ENCODE measurements around the gene SLX9.
"Not testable (repeated sequence)": the region's sequence is repeated elsewhere in the genome, so short reads cannot be mapped to it uniquely, and the experiment has no call there.

Gene SLX9

GRCh38 chr21:45022736-45023135 is 82.9 kb downstream of the SLX9 start:
- no peak overlapping the region for H3K4me3 ChIP-seq (ENCODE audit: low read depth in 1 of 2, low read length in 2 of 2)
- no peak overlapping the region for H3K27ac ChIP-seq (ENCODE audit: low read depth, low read length)
- H3K4me1 ChIP-seq (ENCODE audit: control insufficient read depth in 1 of 2, insufficient read depth in 2 of 2, low read length in 2 of 2), result no peaks in the 10 kb centered on the region
- peaks cover 13 to 14% of the 10 kb centered on the region in 2 donors for H3K27me3 ChIP-seq (ENCODE audit: control insufficient read depth in 1 of 2, insufficient read depth in 2 of 2, low read length in 2 of 2)
- H3K36me3 ChIP-seq (ENCODE audit: control insufficient read depth in 1 of 2, insufficient read depth in 2 of 2, low read length in 2 of 2), result no peaks in the 10 kb centered on the region
- no peak overlapping the region for H3K9ac ChIP-seq (ENCODE audit: low read depth in 1 of 2, low read length in 2 of 2)
- H3K9me3 ChIP-seq (ENCODE audit: control insufficient read depth in 1 of 2, low read length in 2 of 2), result no peaks in the 10 kb centered on the region

GRCh38 chr21:45024516-45024915 is 84.7 kb downstream of the SLX9 start:
- not testable (repeated sequence) for H3K9ac ChIP-seq (ENCODE audit: low read depth in 1 of 2, low read length in 2 of 2); H3K4me1 ChIP-seq (ENCODE audit: control insufficient read depth in 1 of 2, insufficient read depth in 2 of 2, low read length in 2 of 2); H3K27me3 ChIP-seq (ENCODE audit: control insufficient read depth in 1 of 2, insufficient read depth in 2 of 2, low read length in 2 of 2); H3K36me3 ChIP-seq (ENCODE audit: control insufficient read depth in 1 of 2, insufficient read depth in 2 of 2, low read length in 2 of 2); H3K4me3 ChIP-seq (ENCODE audit: low read depth in 1 of 2, low read length in 2 of 2); H3K27ac ChIP-seq (ENCODE audit: low read depth, low read length); H3K9me3 ChIP-seq (ENCODE audit: control insufficient read depth in 1 of 2, low read length in 2 of 2)

- Histone ChIP-seq H3K36me3 (ENCODE audit: control insufficient read depth in 1 of 2, insufficient read depth in 2 of 2, low read length in 2 of 2) (no peaks in the 10 kb centered on the region), H3K9ac (ENCODE audit: low read depth in 1 of 2, low read length in 2 of 2) (no peak overlapping the region), H3K9me3 (ENCODE audit: control insufficient read depth in 1 of 2, low read length in 2 of 2) (no peaks in the 10 kb centered on the region), H3K4me1 (ENCODE audit: control insufficient read depth in 1 of 2, insufficient read depth in 2 of 2, low read length in 2 of 2) (peaks cover 0 to 5% of the 10 kb centered on the region in 2 donors), H3K27ac (ENCODE audit: low read depth, low read length) (no peak overlapping the region), H3K27me3 (ENCODE audit: control insufficient read depth in 1 of 2, insufficient read depth in 2 of 2, low read length in 2 of 2) (peaks cover 0 to 5% of the 10 kb centered on the region in 2 donors), H3K4me3 (ENCODE audit: low read depth in 1 of 2, low read length in 2 of 2) (no peak overlapping the region)
Observed at GRCh38 chr21:45026066-45026745, 86.4 kb downstream of the SLX9 start.

All from duodenal mucosa (tissue), 2 donors.